GM13976 (cell line): ENCODE results near the gene ITM2C.
A peak's percentile ranks its signal among the peaks of the same experiment; 100 is the strongest.

Source experiments
- DNase-seq: peaks from one replicate; pipeline ENCODE4 v3.0.0; 2012; ENCODE audit warnings: low spot score
- in situ Hi-C: fragments of 300-500 bp; cut with MboI; formaldehyde crosslinking; loops from one replicate; pipeline ENCODE4 v1.12.0; 2022; ENCODE audit warnings: low sequenced_read_pairs, mixed read lengths, inconsistent platforms; ENCODE audit not compliant: unreplicated experiment
- TF ChIP-seq, protein P1 (sequence below): IDR thresholded peaks from 2 replicates; pipeline ENCODE4 v1.5.1; 2012; ENCODE audit warnings: borderline replicate concordance, mild to moderate bottlenecking; ENCODE audit not compliant: insufficient read depth; ENCODE audit errors: extremely low read depth, missing control alignments, control extremely low read depth

ITM2C gene, protein sequence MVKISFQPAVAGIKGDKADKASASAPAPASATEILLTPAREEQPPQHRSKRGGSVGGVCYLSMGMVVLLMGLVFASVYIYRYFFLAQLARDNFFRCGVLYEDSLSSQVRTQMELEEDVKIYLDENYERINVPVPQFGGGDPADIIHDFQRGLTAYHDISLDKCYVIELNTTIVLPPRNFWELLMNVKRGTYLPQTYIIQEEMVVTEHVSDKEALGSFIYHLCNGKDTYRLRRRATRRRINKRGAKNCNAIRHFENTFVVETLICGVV

DNA sequence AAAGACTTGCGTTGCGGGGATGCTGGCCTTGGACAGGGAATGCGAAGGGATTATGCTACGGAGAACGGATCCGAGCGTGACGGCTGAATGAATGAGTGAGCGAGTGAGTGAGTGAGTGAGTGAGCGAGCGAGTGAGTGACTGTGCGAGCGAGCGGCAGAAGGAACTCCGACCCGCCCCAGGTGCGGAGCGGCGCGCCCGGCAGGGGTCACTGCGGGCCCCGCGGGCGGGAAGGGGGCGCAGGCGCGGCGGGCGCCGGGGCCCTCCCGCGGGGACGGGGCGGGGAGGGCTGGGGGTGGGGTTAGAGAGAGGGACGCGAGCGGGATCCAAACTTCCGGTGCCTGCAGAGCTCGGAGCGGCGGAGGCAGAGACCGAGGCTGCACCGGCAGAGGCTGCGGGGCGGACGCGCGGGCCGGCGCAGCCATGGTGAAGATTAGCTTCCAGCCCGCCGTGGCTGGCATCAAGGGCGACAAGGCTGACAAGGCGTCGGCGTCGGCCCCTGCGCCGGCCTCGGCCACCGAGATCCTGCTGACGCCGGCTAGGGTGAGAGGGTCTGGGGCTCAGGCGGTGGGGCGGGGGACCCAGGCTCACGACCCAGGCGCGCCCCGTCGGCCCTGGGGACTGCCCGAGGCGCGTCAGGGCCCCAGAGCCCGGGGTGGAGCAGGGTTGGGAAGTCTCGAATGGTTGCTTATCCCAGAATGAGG lies at the start of gene ITM2C:
Gene ITM2C, plus strand, starts transcription at position 338 of the 702 bp plus-strand sequence. Its CDS starts 84 bp downstream, at position 422.
- peak; percentile 92 for DNase-seq
- TF ChIP-seq, protein P1, sequence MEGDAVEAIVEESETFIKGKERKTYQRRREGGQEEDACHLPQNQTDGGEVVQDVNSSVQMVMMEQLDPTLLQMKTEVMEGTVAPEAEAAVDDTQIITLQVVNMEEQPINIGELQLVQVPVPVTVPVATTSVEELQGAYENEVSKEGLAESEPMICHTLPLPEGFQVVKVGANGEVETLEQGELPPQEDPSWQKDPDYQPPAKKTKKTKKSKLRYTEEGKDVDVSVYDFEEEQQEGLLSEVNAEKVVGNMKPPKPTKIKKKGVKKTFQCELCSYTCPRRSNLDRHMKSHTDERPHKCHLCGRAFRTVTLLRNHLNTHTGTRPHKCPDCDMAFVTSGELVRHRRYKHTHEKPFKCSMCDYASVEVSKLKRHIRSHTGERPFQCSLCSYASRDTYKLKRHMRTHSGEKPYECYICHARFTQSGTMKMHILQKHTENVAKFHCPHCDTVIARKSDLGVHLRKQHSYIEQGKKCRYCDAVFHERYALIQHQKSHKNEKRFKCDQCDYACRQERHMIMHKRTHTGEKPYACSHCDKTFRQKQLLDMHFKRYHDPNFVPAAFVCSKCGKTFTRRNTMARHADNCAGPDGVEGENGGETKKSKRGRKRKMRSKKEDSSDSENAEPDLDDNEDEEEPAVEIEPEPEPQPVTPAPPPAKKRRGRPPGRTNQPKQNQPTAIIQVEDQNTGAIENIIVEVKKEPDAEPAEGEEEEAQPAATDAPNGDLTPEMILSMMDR = peak; percentile 62
- in situ Hi-C loops = no loop called here

DNA sequence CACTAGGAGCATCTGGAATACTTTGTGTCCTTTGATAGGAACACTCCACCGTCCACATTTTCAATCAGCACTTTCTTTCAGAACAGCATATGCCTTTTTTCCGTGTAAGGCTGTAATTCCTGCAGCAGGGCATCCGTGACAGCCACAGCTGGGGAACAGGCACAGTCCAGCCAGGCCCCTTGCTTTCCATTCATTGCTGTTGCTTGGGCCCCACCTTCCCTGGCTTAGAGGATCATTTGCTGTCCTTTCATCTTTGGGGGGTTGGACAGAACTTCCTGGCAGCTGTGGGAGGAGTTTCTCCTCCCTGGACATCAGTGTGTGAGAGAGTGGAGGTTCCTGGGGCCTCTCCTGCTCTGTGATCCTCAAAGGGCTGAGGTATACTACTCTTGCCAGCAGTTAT lies 49.7 kb upstream of the ITM2C start:
- DNase-seq = no peak
- in situ Hi-C loops = no loop called here
- TF ChIP-seq, protein P1 = no peak

DNA sequence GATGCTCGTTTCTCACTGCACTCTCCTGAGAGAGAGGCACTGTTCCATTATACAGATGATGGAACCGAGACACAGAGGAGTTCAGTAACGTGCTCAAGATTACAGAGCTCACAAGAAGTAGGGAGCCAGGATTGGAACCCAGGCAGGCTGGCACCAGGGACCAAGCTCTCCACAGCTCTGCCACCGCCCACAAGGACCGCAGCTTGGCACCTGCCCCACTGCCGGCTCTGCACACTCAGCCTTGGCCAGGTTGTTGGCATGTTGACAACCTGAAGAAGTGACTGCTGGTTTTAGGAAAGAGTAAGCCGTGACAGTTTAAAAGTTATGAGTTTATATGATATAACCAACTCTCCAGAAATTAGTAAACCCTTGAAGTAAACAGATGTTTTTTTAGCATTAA lies 48.0 kb upstream of the ITM2C start:
- no peak for DNase-seq
- in situ Hi-C loops = no loop called here

DNA sequence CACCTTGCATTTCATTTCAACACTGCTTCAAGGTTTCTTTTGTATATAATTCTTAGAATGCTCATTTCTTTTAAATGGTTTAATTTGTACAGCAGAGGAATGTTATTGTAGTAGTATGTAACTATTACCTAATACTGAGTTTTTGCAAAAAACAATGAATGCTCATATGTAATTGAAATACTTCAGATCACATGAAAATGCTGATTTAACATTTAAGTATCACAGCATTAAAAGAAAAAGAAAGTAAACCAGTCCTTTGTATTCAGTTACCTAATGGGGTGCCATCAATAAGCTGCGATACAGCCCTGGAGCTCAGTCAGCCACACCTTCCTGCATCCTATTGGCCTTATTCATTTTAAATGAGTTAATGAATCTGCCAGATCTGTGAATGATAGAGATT lies 45.3 kb upstream of the ITM2C start:
- in situ Hi-C loops = no loop called here

More for the DNA sequence above, 48.0 kb upstream of the ITM2C start:
- TF ChIP-seq, protein P1 = no peak

DNA sequence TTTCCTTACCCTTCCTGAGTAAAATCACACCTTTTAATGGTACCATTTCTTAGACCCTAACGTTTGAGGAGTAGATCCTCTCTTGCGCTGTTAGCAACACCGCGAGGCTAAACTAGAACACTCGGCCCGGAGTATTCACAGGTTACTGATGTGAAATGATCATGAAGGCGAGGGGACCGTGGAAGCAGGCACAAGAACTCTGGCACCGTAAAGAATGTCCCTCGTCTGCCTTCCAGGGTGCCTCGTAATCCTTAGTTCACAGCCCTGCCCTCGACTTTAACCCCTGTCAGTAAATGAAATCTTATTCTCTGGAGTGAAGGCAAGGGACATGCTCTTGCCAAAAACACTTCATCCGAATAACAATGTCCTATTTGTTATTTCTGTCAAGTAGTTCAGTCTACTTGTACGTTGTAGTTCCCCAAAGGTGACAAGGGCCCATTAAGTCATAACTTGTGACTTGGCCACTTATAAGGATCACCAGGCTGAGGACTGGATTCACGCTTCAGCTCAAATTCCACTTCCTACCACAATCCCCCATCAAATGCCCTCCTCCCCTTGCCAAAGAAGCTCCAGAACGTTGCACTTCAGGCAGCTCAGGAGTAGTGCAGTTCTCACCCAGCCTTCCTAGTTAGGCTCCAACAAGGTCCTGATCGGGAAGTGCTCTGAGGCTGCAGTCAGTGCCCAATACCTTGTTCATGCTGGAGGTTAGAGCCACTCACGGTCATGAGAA lies 43.3 kb upstream of the ITM2C start:
- in situ Hi-C loops = no loop called here
- TF ChIP-seq, protein P1 = no peak
- no peak for DNase-seq

More for the DNA sequence above, 45.3 kb upstream of the ITM2C start:
- TF ChIP-seq, protein P1 = no peak
- no peak for DNase-seq

DNA sequence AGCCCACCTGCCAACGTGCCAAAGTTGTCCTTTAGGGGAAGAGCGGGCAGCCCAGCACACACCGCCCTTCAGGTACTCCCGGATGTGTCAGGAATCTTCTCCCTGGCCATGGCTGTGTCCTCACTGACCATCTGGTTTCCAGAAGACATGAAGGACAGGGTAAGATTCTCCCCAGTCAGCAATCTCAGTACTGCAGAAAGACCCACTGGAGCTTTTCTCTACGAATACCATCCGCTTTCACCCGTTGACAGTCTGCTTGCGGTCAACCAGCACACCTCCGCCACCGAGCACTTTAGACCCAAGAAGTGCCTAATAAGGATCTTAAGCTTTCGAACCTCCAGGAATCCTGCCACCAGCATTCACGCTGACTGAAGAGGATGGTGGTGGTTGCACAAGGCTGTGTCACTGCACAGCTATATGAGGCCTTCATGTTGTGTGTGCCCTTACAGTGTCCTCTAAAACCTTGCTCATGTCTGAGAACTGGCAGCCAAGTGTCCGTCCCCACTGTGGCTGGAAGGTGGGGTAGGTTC lies 42.7 kb upstream of the ITM2C start:
- in situ Hi-C loops = no loop called here
- TF ChIP-seq, protein P1 = no peak
- no peak for DNase-seq
